IMR-90 (cell line): ENCODE data around the gene ZNF185. TPM values are rescaled to one million over a fixed set of nuclear protein-coding genes. Genes with fewer than 3 reads are reported as not detected.

Experiments used
- ATAC-seq: fragments of 200-7000 bp; cut with Tn5 transposase; 2 replicates; pipeline ENCODE4 v1.9.1; 2020; ENCODE audit warnings: low read depth, mild to moderate bottlenecking, moderate library complexity
- BruUV-seq: library from RNA; stranded (reverse); fragments of 400-500 nt; replicated peaks from 2 replicates; lab custom pipeline; 2021; lab: Mats Ljungman, UMichigan
- CTCF ChIA-PET: fragments of 300-600 bp; formaldehyde crosslinking; extraction: SDS; loops from one replicate; lab custom pipeline; 2021; ENCODE audit warnings: antibody characterized with exemption; lab: Yijun Ruan, JAX
- POLR2A ChIA-PET: fragments of 300-600 bp; sonication (Branson Sonifier 250); formaldehyde crosslinking; loops from one replicate; lab custom pipeline; 2022; ENCODE audit warnings: antibody characterized with exemption; ENCODE audit not compliant: unreplicated experiment; lab: Charles Lee
- DNase-seq: peaks from one replicate; pipeline ENCODE4 v3.0.0; 2013
- H2AFZ ChIP-seq: replicated peaks from 2 replicates; pipeline ENCODE3; 2013; ENCODE audit warnings: low read length, mild to moderate bottlenecking; ENCODE audit not compliant: poor library complexity
- H2AK5ac ChIP-seq: 2 replicates; pipeline ENCODE4 v1.6.1; 2013; ENCODE audit warnings: low read depth, low read length, inconsistent platforms
- H2AK9ac ChIP-seq: replicated peaks from 2 replicates; pipeline ENCODE3; 2013; ENCODE audit warnings: mild to moderate bottlenecking, low read depth, low read length, moderate library complexity; ENCODE audit not compliant: poor library complexity
- H2BK120ac ChIP-seq: 2 replicates; pipeline ENCODE4 v1.6.1; 2013; ENCODE audit warnings: low read depth, low read length, inconsistent platforms
- H2BK15ac ChIP-seq: 3 replicates; pipeline ENCODE4 v1.6.1; 2013; ENCODE audit warnings: low read depth, low read length, inconsistent platforms
- H2BK20ac ChIP-seq: 2 replicates; pipeline ENCODE4 v1.6.1; 2013; ENCODE audit warnings: low read depth, mild to moderate bottlenecking, inconsistent platforms, low read length, moderate library complexity
- H2BK5ac ChIP-seq: 2 replicates; pipeline ENCODE4 v1.6.1; 2013; ENCODE audit warnings: mild to moderate bottlenecking, low read depth, low read length, inconsistent platforms; ENCODE audit not compliant: poor library complexity, severe bottlenecking
- H3K14ac ChIP-seq: replicated peaks from 2 replicates; pipeline ENCODE4 v1.6.1; 2013; ENCODE audit warnings: low read depth, low read length, inconsistent platforms
- H3K18ac ChIP-seq: 2 replicates; pipeline ENCODE4 v1.6.1; 2013; ENCODE audit warnings: low read depth, low read length, control low read depth
- H3K23ac ChIP-seq: 2 replicates; pipeline ENCODE4 v1.6.1; 2013; ENCODE audit warnings: low read depth, low read length, inconsistent platforms
- H3K27ac ChIP-seq: 2 replicates; pipeline ENCODE4 v1.5.1; 2013; ENCODE audit warnings: mild to moderate bottlenecking, control low read depth, low read length; ENCODE audit not compliant: insufficient read depth
- H3K27me3 ChIP-seq: 2 replicates; pipeline ENCODE4 v1.6.1; 2013; ENCODE audit warnings: low read length; ENCODE audit not compliant: control insufficient read depth, insufficient read depth
- H3K36me3 ChIP-seq: 2 replicates; pipeline ENCODE4 v1.6.1; 2013; ENCODE audit warnings: low read length, mixed read lengths; ENCODE audit not compliant: control insufficient read depth, insufficient read depth
- H3K4ac ChIP-seq: 2 replicates; pipeline ENCODE4 v1.6.1; 2013; ENCODE audit warnings: low read depth, low read length, inconsistent platforms
- H3K4me1 ChIP-seq: 2 replicates; pipeline ENCODE4 v1.6.1; 2013; ENCODE audit warnings: low read length, mixed read lengths; ENCODE audit not compliant: control insufficient read depth, insufficient read depth
- H3K4me2 ChIP-seq: 2 replicates; pipeline ENCODE4 v1.6.1; 2013; ENCODE audit warnings: low read depth, mild to moderate bottlenecking, control low read depth, low read length, moderate library complexity
- H3K4me3 ChIP-seq: 2 replicates; pipeline ENCODE4 v1.5.1; 2013; ENCODE audit warnings: low read depth, mild to moderate bottlenecking, control low read depth, low read length, moderate library complexity; ENCODE audit not compliant: insufficient read depth
- H3K56ac ChIP-seq: 2 replicates; pipeline ENCODE4 v1.6.1; 2013; ENCODE audit warnings: low read length, inconsistent platforms; ENCODE audit not compliant: insufficient read depth; ENCODE audit errors: extremely low read depth
- H3K79me1 ChIP-seq, 2 experiments: 2 replicates each; pipeline ENCODE4 v1.6.1; 2013; ENCODE audit warnings: low read length in 2 of 2, inconsistent platforms in 1 of 2, low read depth in 1 of 2
- H3K9ac ChIP-seq: 2 replicates; pipeline ENCODE4 v1.6.1; 2013; ENCODE audit warnings: low read depth, low read length, control low read depth
- H3K9me1 ChIP-seq: 2 replicates; pipeline ENCODE4 v1.6.1; 2013; ENCODE audit warnings: low read length, inconsistent platforms; ENCODE audit not compliant: insufficient read depth
- H3K9me3 ChIP-seq: 2 replicates; pipeline ENCODE4 v1.6.1; 2013; ENCODE audit warnings: low read length; ENCODE audit not compliant: control insufficient read depth, insufficient read depth
- H4K20me1 ChIP-seq: 2 replicates; pipeline ENCODE4 v1.6.1; 2013; ENCODE audit warnings: low read length, inconsistent platforms; ENCODE audit not compliant: insufficient read depth
- H4K5ac ChIP-seq: 2 replicates; pipeline ENCODE4 v1.6.1; 2013; ENCODE audit warnings: mild to moderate bottlenecking, low read depth, low read length, control low read depth
- H4K8ac ChIP-seq, 2 experiments: 2 replicates each; pipeline ENCODE4 v1.6.1; 2013; ENCODE audit warnings: low read depth in 2 of 2, low read length in 2 of 2, control low read depth in 1 of 2, inconsistent platforms in 1 of 2
- H4K91ac ChIP-seq: 2 replicates; pipeline ENCODE4 v1.6.1; 2013; ENCODE audit warnings: low read depth, low read length, inconsistent platforms; ENCODE audit not compliant: insufficient read depth
- BHLHE40 ChIP-seq: fragments of 150-350 bp; IDR thresholded peaks from 2 replicates; pipeline ENCODE4 v1.6.1; 2016; ENCODE audit warnings: mild to moderate bottlenecking, low read depth, low read length
- CHD1 ChIP-seq: IDR thresholded peaks from 2 replicates; pipeline ENCODE4 v1.6.1; 2012; ENCODE audit warnings: low read depth, low read length, improper control_type of control experiment
- MXI1 ChIP-seq: IDR thresholded peaks from 2 replicates; pipeline ENCODE4 v1.6.1; 2012; ENCODE audit warnings: low read depth, mild to moderate bottlenecking, low read length, moderate library complexity, borderline replicate concordance
- NFE2L2 ChIP-seq: fragments of 150-350 bp; IDR thresholded peaks from 2 replicates; pipeline ENCODE4 v1.6.1; 2016; ENCODE audit warnings: low read depth, mild to moderate bottlenecking, low read length
- POLR2A ChIP-seq: IDR thresholded peaks from 2 replicates; pipeline ENCODE4 v1.6.1; 2012; ENCODE audit warnings: mild to moderate bottlenecking, low read depth, low read length
- RAD21 ChIP-seq: IDR thresholded peaks from 2 replicates; pipeline ENCODE4 v1.6.1; 2012; ENCODE audit warnings: low read length, improper control_type of control experiment
- RCOR1 ChIP-seq: IDR thresholded peaks from 2 replicates; pipeline ENCODE4 v1.6.1; 2012; ENCODE audit warnings: mild to moderate bottlenecking, low read length, improper control_type of control experiment; ENCODE audit not compliant: insufficient replicate concordance
- RFX5 ChIP-seq: IDR thresholded peaks from 2 replicates; pipeline ENCODE4 v1.8.0; 2012; ENCODE audit warnings: low read depth, mild to moderate bottlenecking, low read length, moderate library complexity
- SMC3 ChIP-seq: fragments of 150-350 bp; IDR thresholded peaks from 2 replicates; pipeline ENCODE4 v1.6.1; 2016; ENCODE audit warnings: low read depth, mild to moderate bottlenecking, antibody characterized with exemption, low read length, moderate library complexity
- WGBS, 2 experiments: methylation state at CpG; one replicate each; pipeline versions ENCODE4 v1.1.5 to v1.1.7; 2013; ENCODE audit warnings: missing lambda C conversion rate in 2 of 2; ENCODE audit not compliant: insufficient read length in 1 of 2; ENCODE audit errors: extremely low coverage in 2 of 2; 5-methylcytosine and 5-hydroxymethylcytosine counted together
- dilution Hi-C: fragments of 300-500 bp; cut with HindIII; formaldehyde crosslinking; loops from one replicate; pipeline ENCODE4 v1.14.3; 2018; ENCODE audit warnings: low sequenced_read_pairs; ENCODE audit not compliant: unreplicated experiment
- in situ Hi-C: fragments of 300-500 bp; cut with MboI; formaldehyde crosslinking; loops from 3 replicates; pipeline ENCODE4 v1.14.3; 2019; ENCODE audit warnings: low sequenced_read_pairs, inconsistent platforms, mixed read lengths
- intact Hi-C: fragments of 100-400 bp; cut with micrococcal nuclease; formaldehyde crosslinking; loops from 2 replicates; pipeline ENCODE4 v1.10.0; 2022
- polyA plus RNA-seq, 3 experiments: library from polyadenylated mRNA; depleted of rRNA; stranded (reverse); fragments of >200 nt; gene quantifications; 2 replicates each; pipeline ENCODE4 v1.2.3, GENCODE V29; 2012; ENCODE audit warnings: low replicate concordance in 1 of 3
- total RNA-seq: library from RNA; depleted of rRNA; stranded (reverse); fragments of >200 nt; gene quantifications from 2 replicates; pipeline ENCODE4 v1.2.3, GENCODE V29; 2012
- TF ChIP-seq, protein P1 (sequence below): fragments of 150-350 bp; IDR thresholded peaks from 2 replicates; pipeline ENCODE4 v1.6.1; 2017; ENCODE audit warnings: mild to moderate bottlenecking, antibody characterized with exemption, low read length, low read depth

Gene ZNF185
- total and polyA plus RNA-seq, 2 of the 4 experiments (the other 2 are of a cell fraction): 3.2 to 6.3 TPM

DNA sequence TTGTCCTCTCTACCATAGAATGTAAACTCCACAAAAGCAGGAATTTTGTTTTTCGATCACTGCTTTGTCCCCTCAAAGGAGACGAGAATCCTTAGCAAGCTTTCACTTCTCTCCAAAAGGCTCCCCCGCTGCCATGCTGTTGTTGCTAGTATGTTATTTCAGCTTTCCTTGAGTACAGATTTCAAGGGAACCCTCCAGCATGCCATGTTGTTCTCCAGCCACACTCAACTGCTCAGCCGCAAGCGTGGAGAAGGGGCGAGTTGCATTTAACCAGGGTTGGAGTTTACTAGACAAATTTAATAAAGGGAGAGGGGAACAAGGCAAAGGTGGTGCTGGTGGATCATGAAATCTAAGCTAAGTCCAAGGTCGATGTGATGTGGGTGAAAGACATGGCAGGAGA is 43.9 kb upstream of the ZNF185 start:
- peaks cover 13% of the 10 kb centered on the region for H3K36me3 ChIP-seq
- in situ Hi-C loops (no loop called here), intact Hi-C loops (no loop called here), dilution Hi-C loops (no loop called here)
- H3K27ac ChIP-seq: no peak overlapping the region
- ChIA-PET POLR2A (no interaction called here), CTCF (no interaction called here)
- H2AFZ ChIP-seq: no peak overlapping the region
- ATAC-seq (no peak), DNase-seq (no peak)
- H2AK9ac ChIP-seq: no peak overlapping the region
- no TSS peak for BruUV-seq
- no peaks in the 10 kb centered on the region for H3K27me3 ChIP-seq
- TF ChIP-seq NFE2L2: no peak
- TF ChIP-seq MXI1: no peak
- no peak for TF ChIP-seq BHLHE40
- TF ChIP-seq, protein P1, sequence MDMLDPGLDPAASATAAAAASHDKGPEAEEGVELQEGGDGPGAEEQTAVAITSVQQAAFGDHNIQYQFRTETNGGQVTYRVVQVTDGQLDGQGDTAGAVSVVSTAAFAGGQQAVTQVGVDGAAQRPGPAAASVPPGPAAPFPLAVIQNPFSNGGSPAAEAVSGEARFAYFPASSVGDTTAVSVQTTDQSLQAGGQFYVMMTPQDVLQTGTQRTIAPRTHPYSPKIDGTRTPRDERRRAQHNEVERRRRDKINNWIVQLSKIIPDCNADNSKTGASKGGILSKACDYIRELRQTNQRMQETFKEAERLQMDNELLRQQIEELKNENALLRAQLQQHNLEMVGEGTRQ: no peak
- no peak for TF ChIP-seq SMC3
- no peak for TF ChIP-seq POLR2A
- TF ChIP-seq RCOR1: no peak
- TF ChIP-seq RFX5: no peak
- TF ChIP-seq CHD1: no peak
- TF ChIP-seq RAD21: no peak
- H3K4ac ChIP-seq: no peak overlapping the region
- H2BK120ac ChIP-seq: no peak overlapping the region
- H3K23ac ChIP-seq: no peak overlapping the region
- no peaks in the 10 kb centered on the region for H4K20me1 ChIP-seq
- no peak overlapping the region for H2BK20ac ChIP-seq
- H3K9ac ChIP-seq: no peak overlapping the region
- H4K8ac ChIP-seq: no peak overlapping the region
- H3K79me1 ChIP-seq: no peaks in the 10 kb centered on the region
- no CpG with 5 or more reads among the region's 7 CpGs for WGBS, 2 experiments
- H4K5ac ChIP-seq: no peak overlapping the region
- H2BK5ac ChIP-seq: no peak overlapping the region
- no peaks in the 10 kb centered on the region for H3K9me1 ChIP-seq
- H3K4me1 ChIP-seq: no peaks in the 10 kb centered on the region
- no peak overlapping the region for H4K91ac ChIP-seq
- H3K9me3 ChIP-seq: no peaks in the 10 kb centered on the region
- no peak overlapping the region for H2AK5ac ChIP-seq
- H2BK15ac ChIP-seq: no peak overlapping the region
- H3K18ac ChIP-seq: no peak overlapping the region
- H3K4me3 ChIP-seq: no peak overlapping the region
- no peak overlapping the region for H3K4me2 ChIP-seq
- H3K56ac ChIP-seq: no peak overlapping the region
- H3K14ac ChIP-seq: no peak overlapping the region
